ENCODE data around the gene SH3PXD2A.
A peak's percentile ranks its signal among the peaks of the same experiment; 100 is the strongest.

Gene SH3PXD2A

DNA sequence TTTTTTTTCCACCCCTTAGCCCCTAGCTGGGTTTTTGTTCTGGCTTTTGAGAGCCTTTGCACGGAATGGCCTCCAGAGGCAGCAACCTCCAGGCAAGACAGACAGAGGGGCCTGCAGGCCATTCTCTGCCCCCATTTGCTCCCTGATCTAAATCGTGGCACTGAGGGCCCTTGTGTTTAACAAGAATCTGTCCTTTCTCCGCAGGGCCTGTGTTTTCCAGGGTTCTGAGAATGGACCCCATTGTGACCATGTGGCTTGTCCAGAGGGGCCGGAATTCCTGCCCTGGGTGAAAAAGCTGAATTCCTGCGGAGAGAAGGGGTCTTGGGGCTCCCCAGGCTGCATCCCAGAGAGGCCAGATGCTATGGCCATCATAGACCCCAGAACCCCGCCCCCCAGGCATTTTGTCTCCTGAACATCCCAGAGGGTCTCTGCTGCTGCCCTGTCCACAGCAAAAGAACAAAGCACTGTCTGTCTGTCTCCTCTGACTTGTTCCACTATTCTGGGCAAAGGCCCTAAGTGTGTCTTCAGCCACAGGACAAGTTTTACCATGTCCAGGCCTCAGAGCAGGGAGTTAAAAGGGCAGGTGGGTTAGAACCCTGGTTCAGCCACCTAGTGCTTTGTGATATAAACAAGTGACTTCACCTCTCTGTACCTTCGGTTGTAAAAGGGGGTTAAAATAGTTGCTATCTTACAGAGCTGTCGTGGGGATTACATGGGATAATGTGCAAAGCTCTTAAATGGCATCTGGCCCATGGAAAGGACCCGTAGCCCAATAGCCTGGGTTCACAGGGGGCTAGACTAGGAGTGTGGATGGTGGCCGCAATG, 155.6 kb downstream of the SH3PXD2A start:
- DNase-seq: no peak

DNA sequence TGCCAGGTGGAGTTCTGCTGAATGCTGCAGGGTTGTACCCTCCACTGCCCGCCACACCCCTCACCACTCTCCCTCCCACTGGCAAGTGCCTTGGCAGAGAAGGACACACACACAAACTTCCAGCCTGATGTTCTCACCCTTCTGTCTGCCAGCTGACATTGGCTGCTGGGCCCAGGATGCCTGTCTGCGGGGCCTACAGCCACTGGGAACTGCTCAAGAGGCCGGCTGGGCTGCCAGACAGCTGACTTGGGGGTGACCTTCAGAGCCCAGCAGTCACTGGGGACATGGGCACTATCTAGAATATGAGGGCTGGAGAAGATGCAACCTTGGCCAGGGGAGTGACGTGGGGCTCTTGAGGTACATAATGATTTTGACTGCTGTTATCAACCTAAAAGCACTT, 157.1 kb downstream of the SH3PXD2A start:
- DNase-seq: no peak

DNA sequence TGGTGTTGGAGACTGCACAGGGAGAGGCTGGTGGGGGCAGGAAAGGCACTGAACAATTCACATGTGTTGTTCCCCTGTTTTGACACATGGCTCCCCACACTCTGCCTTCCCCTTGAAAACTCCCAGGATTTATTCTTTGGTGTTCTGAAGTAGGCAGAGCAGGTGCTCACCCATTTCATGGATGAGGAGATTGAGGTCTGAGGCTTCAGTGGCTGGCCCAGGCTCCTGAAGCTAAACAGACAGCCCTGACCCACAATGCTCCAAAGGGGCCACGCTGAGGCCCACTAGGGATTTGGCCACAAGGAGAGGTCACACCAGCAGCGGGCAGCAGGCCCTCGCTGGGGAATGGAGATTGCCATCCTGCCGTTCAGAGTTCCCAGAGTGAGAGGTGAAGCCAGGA, 157.6 kb downstream of the SH3PXD2A start:
- no peak for DNase-seq

GRCh38 chr10:103696411-103697145, 158.8 kb downstream of the SH3PXD2A start:
- DNase-seq: peak; percentile 79 to 85

- no peak for DNase-seq
Measured at GRCh38 chr10:103696094-103696410, 159.3 kb downstream of the SH3PXD2A start.

DNA sequence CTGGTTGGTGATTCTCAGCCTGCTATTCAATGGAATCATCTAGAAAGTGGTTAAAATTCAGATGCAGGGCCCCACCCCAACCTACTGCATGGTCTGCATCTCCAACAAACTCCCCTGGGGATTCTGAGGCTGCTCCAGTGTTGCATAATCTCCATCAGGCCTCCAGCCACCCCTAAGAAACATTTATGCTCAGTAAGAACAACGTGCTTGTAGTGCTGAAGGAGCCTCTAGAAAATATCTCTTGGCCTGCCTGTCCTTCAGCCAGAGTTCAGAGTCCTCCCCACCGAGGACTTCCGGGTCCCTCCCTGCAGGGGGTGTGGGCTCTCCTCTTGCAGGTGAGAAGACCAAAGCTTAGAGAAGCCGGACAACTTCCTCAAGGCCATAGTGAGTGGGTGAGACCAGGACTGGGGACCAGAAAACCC, 159.8 kb downstream of the SH3PXD2A start:
- no peak for DNase-seq

DNA sequence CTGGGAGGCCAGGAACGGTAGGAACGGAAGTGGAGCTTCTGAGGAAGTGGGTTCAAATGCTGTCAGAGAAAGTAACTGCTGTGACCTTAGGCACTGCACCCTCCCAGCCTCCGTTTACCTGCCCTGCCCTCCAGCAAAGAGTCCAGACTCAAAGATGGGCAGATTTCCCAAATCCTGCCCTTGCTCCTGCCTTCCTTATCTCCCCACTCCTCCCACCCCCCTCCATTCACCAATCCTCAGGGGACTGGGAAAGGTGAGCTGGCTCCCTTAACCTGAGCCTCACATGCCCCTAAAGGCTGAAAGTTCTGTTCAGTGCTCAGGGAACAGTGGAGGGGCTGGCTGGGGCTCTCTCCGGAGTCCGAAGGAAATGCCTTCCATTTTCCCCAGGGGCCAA, 161.6 kb downstream of the SH3PXD2A start:
- no peak for DNase-seq

DNA sequence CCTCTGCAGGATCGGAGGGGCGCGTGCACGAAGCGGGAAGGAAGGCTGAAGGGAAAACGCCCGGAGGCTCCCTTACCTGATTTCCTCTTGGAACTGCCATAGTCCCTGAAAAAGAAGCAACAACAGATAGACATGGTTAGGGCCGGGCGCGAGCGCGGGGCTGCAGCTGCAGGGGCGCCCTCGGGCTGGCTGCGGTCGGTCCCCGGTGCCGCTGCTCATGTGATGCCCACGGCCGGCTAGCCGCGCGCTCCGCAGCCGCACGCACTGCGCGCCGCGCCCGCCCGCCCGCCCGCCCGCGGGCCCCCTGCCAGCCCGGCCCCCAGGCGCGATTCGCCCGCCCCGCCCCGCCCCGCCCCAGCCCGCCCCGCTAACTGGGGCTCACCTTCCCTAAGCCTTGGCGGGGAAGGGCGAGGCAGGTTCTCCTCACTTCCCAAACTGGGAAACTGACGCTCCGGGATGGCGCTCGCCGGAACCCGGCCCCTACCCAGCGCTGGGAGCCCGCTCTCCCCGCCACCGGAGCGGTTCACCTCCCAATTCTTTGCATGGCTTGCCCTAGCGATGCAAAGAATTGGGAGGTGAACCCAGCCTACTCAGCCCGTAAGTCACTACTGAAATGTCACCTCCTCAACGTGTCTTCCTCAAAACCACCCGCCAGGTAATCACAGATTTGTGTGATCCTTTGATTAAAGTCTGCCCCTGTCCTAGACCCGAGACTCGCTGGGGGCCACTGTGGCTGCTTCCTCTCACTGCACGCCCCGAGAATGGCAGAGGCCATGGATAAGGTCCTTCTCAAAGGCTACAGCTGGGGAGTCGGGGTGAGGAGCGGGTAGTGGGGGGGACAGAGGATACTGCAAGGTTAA, 162.2 kb downstream of the SH3PXD2A start:
- peak; percentile 21 to 34 for DNase-seq

DNA sequence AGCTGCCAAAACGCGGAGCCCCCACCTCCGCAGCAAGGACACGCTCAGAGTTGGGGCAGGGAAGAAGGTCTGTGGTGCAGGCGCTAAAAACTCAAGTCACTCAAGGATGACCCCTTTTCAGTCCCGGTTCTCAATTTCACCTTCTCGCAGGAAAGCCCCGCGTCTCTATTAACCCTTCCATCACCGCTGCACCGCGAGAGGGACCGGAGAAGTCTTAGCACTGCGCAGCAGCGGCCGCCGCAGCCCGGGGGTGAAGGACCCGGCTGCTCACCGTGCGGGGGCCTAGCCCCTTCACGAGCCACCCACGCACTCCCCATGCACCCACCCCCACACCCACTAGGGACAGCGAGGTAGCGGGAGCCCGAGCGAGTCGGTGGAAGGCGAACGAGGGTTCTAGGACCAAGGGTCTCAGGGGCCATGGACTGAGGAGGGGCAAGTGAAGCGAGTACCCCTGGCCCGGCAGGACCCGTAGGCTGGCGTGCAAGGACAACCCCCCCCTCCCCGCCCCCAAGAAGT, 162.9 kb downstream of the SH3PXD2A start:
- DNase-seq: no peak

DNA sequence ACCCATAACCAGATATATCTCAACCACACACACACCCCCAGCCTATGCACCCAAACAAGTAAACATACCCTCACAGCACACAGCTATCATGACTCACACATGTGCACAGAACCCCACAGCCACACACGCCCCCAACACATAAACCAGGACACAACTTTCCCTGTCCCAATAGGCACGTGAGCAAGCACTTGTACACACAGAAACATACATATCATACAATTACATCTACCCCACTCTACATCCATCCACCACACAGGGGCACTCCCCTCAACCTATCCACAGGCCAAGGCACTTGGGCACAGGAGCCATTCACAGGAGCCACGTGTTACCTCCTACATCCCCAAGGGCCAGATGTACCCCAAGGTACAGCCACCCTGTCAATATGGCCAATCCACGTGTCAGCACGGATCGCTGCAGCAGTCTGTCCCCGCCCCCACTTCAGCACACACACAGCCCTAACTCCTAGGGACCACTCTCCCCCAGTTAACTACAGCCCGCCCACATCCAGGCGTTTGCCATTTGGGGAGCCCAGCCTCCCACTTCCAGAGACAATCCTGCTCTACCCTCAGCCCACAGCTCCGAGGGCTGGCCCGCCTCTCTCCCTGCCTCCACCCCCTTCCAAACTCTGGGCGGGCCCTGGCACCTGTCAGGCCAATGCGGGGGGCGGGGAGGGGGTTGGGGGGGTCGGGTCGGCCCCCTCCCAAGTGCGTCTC, 163.5 kb downstream of the SH3PXD2A start:
- DNase-seq: peak in 1 of 2 donors; percentile 21

DNA sequence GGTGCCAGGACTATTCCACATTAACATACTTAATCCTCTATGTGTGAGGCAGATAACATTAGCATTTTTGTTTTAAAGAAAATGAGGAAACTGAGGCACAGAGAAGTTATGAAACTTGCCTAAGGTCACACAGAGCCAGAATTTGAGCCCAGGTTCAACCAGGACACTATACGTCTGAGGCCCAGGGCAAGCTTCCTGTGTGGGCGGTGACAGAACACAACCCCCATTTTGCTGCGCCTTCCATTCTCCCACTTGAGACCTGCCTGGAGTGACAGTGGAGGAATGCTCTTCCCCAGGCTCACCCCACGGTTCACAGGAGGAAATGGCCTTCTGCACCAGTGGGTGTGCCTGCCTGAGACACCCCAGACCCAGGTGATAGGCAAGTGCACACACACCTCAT, 164.1 kb downstream of the SH3PXD2A start:
- no peak for DNase-seq

DNA sequence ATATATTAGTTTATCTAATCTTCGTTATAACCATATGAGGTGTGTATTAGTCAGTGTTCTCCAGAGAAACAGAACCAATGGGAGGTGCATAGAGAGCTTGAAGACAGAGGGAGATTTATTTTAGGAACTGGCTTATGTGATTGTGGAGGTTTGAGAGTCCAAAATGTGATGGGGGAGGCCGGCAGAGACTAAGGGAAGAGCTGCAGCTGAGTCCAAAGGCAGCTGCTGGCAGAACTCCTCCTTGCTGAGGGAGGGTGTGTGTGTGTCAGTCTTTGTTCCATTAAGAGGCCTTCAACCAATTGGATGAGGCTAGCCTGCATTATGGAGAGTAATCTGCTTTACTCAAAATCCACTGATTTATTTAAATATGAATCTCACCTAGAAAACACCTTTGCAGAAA, 165.1 kb downstream of the SH3PXD2A start:
- no peak for DNase-seq

DNA sequence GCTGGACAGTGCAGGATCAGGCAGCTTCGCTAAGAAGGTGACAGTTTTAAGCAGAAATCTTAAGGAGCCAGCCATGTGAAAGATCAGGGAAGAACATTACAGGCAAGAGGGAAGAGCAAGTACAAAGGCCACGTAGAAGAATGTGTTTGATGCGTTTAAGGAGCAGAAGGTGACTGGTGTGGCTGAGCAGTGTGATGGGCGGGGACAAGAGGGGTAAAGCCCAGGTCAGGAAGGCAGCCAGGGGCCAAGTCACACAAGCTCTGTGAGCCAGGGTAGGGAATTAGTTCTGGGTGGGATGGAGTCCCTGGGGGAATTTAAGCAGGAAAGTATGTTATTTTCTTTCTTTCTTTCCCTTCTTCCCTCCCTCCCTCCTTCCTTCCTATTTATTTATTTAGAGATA, 166.9 kb downstream of the SH3PXD2A start:
- DNase-seq: no peak

- DNase-seq: no peak
Measured at GRCh38 chr10:103687718-103688117, 167.7 kb downstream of the SH3PXD2A start.

DNA sequence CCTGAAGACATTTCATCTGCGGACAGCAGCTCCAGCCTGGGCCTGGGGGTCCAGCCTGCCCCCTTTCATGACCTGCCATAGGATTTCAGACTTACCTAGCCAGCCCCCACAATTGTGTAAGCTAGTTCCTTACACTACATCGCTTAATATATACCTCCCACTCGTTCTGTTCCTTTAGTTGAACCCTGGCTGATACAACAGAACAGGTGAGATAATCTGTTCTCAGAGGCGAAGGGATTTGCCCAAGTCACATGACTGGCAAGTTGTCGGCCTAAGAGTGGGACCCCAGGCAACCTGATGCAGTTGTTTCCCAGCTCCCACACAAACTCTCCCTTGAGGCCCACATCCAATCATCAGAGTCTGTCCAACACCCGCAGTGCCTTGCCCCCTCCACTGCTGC, 168.2 kb downstream of the SH3PXD2A start:
- DNase-seq: no peak

DNA sequence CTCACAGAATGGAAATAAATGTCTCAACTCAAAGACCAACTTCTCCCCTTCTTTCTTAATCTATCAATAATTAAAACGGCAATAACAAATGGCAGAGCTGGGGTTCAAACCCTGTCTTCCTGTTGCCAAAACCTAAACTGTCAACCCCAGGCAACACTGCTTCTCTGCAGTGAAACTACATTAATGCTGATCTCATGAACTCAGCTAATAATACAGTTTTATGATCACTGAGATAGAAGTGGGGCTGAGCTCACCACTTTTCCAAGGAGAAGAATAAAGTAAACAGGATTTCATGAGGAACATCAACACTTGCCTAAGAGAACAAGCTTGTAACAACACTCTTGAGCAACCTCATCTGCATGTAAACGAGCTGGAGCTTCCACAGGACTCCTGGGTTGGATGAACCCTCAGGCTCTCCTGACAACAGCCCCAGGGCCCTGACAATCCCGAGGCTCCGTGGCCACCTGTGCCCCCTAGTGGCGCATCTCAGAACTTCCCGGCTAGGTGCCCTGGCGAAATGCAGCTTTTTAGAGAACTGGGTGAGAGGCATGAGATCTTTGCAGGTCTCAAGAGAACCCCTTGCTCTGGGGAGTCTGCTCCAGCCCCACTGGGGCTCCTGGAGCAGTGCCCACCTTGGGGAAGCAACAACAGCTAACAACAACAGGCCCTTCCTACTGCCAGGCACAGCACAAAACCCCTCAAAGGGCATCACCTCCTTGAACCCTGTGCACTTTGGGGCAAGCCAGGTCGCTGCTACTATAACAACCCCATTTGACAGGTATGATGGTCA, 169.3 kb downstream of the SH3PXD2A start:
- peak; percentile 61 to 77 for DNase-seq

- no peak for DNase-seq
Measured at GRCh38 chr10:103683851-103684250, 171.5 kb downstream of the SH3PXD2A start.

GRCh38 chr10:103682631-103683030, 172.7 kb downstream of the SH3PXD2A start:
- no peak for DNase-seq

DNA sequence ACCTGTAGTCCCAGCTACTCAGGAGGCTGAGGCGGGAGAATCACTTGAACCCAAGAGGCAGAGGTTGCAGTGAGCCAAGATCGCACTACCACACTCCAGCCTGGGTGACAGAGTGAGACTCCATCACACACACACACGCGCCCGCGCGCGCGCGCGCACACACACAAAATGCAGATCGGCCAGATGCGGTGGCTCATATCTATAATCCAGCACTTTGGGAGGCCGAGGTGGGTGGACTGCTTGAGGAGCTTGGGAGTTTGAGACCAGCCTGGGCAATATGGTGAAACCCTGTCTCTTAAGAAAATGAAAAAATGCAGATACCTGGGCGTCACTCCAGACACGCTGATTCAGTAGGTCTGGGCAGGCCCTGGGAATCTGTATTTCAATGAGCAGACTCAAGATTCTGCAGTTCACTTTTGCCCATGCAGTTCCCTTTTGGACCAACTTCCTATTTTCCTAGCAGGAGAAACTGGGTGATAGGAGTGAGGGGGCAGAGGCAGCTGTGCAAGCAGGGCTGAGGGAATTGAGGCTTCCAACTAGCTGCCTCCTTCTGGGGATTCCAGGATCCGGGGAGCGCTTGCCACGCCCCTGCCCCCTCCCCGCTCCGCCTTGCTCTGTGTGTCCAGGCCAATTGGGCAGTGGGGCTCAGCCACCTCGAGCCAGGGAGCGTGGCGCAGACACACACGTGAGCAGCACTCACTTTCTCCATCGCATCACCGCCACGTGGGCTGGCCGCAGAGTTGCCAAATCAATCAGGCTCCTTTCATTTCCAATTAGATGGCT, 173.6 kb downstream of the SH3PXD2A start:
- DNase-seq: no peak

DNA sequence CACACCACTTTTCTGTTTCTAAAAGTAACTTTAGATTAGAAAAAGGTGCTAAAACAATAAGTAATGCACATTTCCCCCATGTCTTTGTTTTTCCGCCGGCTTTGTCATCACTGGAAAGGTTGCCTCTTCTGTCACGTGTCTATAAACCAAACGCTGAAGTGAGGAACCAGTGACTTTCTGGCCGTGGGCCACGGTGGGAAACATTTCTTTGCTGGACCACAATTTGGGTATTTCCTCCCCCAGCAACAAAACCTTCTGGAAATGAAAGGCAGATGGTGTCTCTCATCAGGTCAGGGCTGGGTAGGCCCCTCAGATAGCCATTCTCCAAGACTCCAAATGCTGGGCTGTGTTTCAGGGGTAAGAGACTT, 174.5 kb downstream of the SH3PXD2A start:
- DNase-seq: no peak

Data from activated CD4-positive, alpha-beta T cell treated with anti-CD3 and anti-CD28 coated beads for 4 hours (primary cell).